Neural cell (in vitro differentiated cells): Measurements from ENCODE around the gene NFIB. TPM values are rescaled to one million over a fixed set of nuclear protein-coding genes. Genes with fewer than 3 reads are reported as not detected.

ENCODE experiments used
- H2AFZ ChIP-seq: fragments of 200-600, 300-800 bp; sonication (generic), shearing (Covaris generic); 2 replicates; pipeline ENCODE4 v1.6.0; 2014; ENCODE audit warnings: low read depth, mild to moderate bottlenecking, antibody characterized with exemption, low read length, moderate library complexity
- H3F3A ChIP-seq: fragments of 200-600 bp; shearing (Covaris generic); 2 replicates; pipeline ENCODE4 v1.6.1; 2016; ENCODE audit warnings: mild to moderate bottlenecking, moderate library complexity, mixed read lengths, antibody characterized with exemption, low read length; ENCODE audit not compliant: insufficient read depth, poor library complexity, severe bottlenecking
- H3K27ac ChIP-seq: fragments of 200-600, 300-800 bp; sonication (generic), shearing (Covaris generic); 2 replicates; pipeline ENCODE4 v1.5.1; 2014; ENCODE audit warnings: mild to moderate bottlenecking, low read length, moderate library complexity
- H3K27me3 ChIP-seq: fragments of 300-800, 200-600 bp; sonication (generic), shearing (Covaris generic); 2 replicates; pipeline ENCODE4 v1.6.0; 2014; ENCODE audit warnings: mild to moderate bottlenecking, low read depth, low read length, moderate library complexity; ENCODE audit not compliant: insufficient read depth
- H3K36me3 ChIP-seq: fragments of 300-800, 200-600 bp; sonication (generic), shearing (Covaris generic); 2 replicates; pipeline ENCODE4 v1.5.1; 2014; ENCODE audit warnings: mild to moderate bottlenecking, antibody characterized with exemption, low read length, moderate library complexity; ENCODE audit not compliant: insufficient read depth
- H3K4me2 ChIP-seq: fragments of 300-800, 200-600 bp; sonication (generic), shearing (Covaris generic); 2 replicates; pipeline ENCODE4 v1.6.0; 2014; ENCODE audit warnings: mild to moderate bottlenecking, low read length
- H3K4me3 ChIP-seq: fragments of 300-800, 200-600 bp; sonication (generic), shearing (Covaris generic); 2 replicates; pipeline ENCODE4 v1.5.1; 2014; ENCODE audit warnings: mild to moderate bottlenecking, low read length, moderate library complexity
- H3K79me2 ChIP-seq: fragments of 200-600 bp; shearing (Covaris generic); replicated peaks from 2 replicates; pipeline ENCODE4 v1.6.0; 2014; ENCODE audit warnings: mild to moderate bottlenecking, low read length, moderate library complexity; ENCODE audit not compliant: insufficient read depth
- H3K9ac ChIP-seq: fragments of 300-800, 200-600 bp; sonication (generic), shearing (Covaris generic); 2 replicates; pipeline ENCODE4 v1.6.1; 2016; ENCODE audit warnings: mild to moderate bottlenecking, low read length, mixed read lengths
- H3K9me2 ChIP-seq: fragments of 200-600 bp; shearing (Covaris generic); 2 replicates; pipeline ENCODE4 v1.6.1; 2016; ENCODE audit warnings: mild to moderate bottlenecking, low read length, mixed read lengths; ENCODE audit not compliant: insufficient read depth
- H3K9me3 ChIP-seq: fragments of 200-600, 300-800 bp; sonication (generic), shearing (Covaris generic); 2 replicates; pipeline ENCODE4 v1.6.1; 2016; ENCODE audit warnings: mild to moderate bottlenecking, mixed run types, low read length, moderate library complexity, mixed read lengths
- H4K20me1 ChIP-seq: fragments of 200-600 bp; shearing (Covaris generic); 2 replicates; pipeline ENCODE4 v1.6.1; 2016; ENCODE audit warnings: mild to moderate bottlenecking, mixed run types; ENCODE audit not compliant: insufficient read depth
- EP300 ChIP-seq: fragments of 450-650 bp; conservative IDR thresholded peaks from 2 replicates; pipeline ENCODE4 v1.6.1; 2014; ENCODE audit warnings: antibody characterized with exemption, mild to moderate bottlenecking, moderate library complexity; ENCODE audit not compliant: poor library complexity, severe bottlenecking
- EZH2 ChIP-seq: fragments of 200-600, 300-800 bp; shearing (Covaris generic), sonication (generic); IDR thresholded peaks from 2 replicates; pipeline ENCODE4 v1.6.1; 2014; ENCODE audit warnings: antibody characterized with exemption, low read length, borderline replicate concordance, mild to moderate bottlenecking; ENCODE audit not compliant: insufficient read depth, poor library complexity, severe bottlenecking
- MXI1 ChIP-seq: fragments of 450-650 bp; conservative IDR thresholded peaks from 2 replicates; pipeline ENCODE4 v1.6.1; 2014; ENCODE audit warnings: antibody characterized with exemption, mild to moderate bottlenecking; ENCODE audit not compliant: poor library complexity, severe bottlenecking
- POLR2AphosphoS5 ChIP-seq: IDR thresholded peaks from 2 replicates; pipeline ENCODE4 v1.6.1; 2012
- RAD21 ChIP-seq: fragments of 450-650 bp; conservative IDR thresholded peaks from 2 replicates; pipeline ENCODE4 v1.6.1; 2014; ENCODE audit warnings: antibody characterized with exemption, mild to moderate bottlenecking, moderate library complexity
- SMC3 ChIP-seq: fragments of 450-650 bp; conservative IDR thresholded peaks from 2 replicates; pipeline ENCODE4 v1.6.1; 2014; ENCODE audit warnings: antibody characterized with exemption, mild to moderate bottlenecking, moderate library complexity; ENCODE audit not compliant: poor library complexity
- TAF1 ChIP-seq: IDR thresholded peaks from 2 replicates; pipeline ENCODE4 v1.6.1; 2012; ENCODE audit warnings: low read depth
- polyA plus RNA-seq: library from polyadenylated mRNA; depleted of rRNA; stranded (reverse); fragments of >200 nt; gene quantifications from 2 replicates; pipeline ENCODE4 v1.2.3, GENCODE V29; 2014
- TF ChIP-seq, protein P1 (sequence below): fragments of 450-650 bp; IDR thresholded peaks from 2 replicates; pipeline ENCODE4 v1.5.1; 2014; ENCODE audit warnings: antibody characterized with exemption, mild to moderate bottlenecking, moderate library complexity; ENCODE audit not compliant: poor library complexity, severe bottlenecking
- TF ChIP-seq, protein P2 (sequence below): IDR thresholded peaks from 2 replicates; pipeline ENCODE4 v1.6.1; 2012; ENCODE audit warnings: borderline replicate concordance

Gene NFIB
- polyA plus RNA-seq, 1 donor from 2014 or later = 0.73 TPM

DNA sequence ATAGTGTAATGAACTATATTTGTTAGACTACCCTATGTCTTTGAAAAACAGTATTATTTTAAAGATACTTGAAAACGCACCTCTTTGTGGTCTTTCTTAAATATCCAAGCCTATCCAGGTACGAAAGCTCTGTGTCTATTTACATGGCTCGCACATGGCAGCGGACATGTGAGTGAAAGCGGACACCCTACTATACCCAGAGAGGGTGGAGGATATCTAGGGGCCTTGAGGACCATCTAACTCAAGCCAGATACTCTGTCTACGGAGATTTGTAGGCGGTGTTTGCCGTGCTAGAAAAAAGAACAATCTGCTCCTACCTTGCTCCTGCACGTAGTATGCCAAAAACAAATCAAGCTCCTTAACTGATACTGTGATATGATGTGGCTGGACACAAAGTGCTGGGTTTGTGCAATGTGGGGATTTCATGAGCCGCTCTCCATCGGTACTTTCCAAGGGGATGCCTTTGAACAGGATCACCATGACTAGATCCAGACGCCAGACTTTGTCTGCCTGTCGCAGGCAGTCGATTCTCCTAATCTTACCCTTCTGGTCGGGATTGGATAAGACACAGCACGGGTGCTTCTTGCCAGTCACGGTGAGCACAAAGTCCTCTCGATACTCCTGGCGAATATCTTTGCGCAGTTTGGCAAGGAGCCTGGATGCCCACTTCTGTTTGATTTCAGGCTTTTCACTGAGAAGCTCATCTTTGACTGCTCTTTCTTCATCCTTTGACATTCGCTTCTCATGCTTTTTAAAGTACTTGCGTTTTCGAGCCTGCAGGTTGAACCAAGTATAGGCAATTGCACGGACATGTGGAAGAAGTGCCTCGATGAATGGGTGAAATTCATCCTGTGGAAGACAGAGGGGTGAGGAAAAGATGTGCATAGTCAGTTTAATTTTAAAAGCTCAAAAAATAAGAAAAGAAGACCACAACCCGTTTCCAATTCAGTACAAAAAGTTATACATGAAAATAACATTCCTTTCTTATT, 7.0 kb downstream of the NFIB start:
- peaks cover 11% of the 10 kb centered on the region for H3K27me3 ChIP-seq
- H3K27ac ChIP-seq = no peak overlapping the region
- no peaks in the 10 kb centered on the region for H4K20me1 ChIP-seq
- H3K4me3 ChIP-seq = no peak overlapping the region
- H3K36me3 ChIP-seq = no peaks in the 10 kb centered on the region
- H3K4me2 ChIP-seq = no peak overlapping the region
- peaks cover 4% of the 10 kb centered on the region for H3K79me2 ChIP-seq
- no peak overlapping the region for H3K9ac ChIP-seq
- no peak overlapping the region for H2AFZ ChIP-seq
- H3K9me3 ChIP-seq = no peaks in the 10 kb centered on the region
- H3F3A ChIP-seq = no peaks in the 10 kb centered on the region
- H3K9me2 ChIP-seq = no peaks in the 10 kb centered on the region
- no peak for TF ChIP-seq EP300
- TF ChIP-seq EZH2 = no peak
- TF ChIP-seq RAD21 = no peak
- TF ChIP-seq, protein P1, sequence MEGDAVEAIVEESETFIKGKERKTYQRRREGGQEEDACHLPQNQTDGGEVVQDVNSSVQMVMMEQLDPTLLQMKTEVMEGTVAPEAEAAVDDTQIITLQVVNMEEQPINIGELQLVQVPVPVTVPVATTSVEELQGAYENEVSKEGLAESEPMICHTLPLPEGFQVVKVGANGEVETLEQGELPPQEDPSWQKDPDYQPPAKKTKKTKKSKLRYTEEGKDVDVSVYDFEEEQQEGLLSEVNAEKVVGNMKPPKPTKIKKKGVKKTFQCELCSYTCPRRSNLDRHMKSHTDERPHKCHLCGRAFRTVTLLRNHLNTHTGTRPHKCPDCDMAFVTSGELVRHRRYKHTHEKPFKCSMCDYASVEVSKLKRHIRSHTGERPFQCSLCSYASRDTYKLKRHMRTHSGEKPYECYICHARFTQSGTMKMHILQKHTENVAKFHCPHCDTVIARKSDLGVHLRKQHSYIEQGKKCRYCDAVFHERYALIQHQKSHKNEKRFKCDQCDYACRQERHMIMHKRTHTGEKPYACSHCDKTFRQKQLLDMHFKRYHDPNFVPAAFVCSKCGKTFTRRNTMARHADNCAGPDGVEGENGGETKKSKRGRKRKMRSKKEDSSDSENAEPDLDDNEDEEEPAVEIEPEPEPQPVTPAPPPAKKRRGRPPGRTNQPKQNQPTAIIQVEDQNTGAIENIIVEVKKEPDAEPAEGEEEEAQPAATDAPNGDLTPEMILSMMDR = no peak
- TF ChIP-seq MXI1 = no peak
- TF ChIP-seq, protein P2, sequence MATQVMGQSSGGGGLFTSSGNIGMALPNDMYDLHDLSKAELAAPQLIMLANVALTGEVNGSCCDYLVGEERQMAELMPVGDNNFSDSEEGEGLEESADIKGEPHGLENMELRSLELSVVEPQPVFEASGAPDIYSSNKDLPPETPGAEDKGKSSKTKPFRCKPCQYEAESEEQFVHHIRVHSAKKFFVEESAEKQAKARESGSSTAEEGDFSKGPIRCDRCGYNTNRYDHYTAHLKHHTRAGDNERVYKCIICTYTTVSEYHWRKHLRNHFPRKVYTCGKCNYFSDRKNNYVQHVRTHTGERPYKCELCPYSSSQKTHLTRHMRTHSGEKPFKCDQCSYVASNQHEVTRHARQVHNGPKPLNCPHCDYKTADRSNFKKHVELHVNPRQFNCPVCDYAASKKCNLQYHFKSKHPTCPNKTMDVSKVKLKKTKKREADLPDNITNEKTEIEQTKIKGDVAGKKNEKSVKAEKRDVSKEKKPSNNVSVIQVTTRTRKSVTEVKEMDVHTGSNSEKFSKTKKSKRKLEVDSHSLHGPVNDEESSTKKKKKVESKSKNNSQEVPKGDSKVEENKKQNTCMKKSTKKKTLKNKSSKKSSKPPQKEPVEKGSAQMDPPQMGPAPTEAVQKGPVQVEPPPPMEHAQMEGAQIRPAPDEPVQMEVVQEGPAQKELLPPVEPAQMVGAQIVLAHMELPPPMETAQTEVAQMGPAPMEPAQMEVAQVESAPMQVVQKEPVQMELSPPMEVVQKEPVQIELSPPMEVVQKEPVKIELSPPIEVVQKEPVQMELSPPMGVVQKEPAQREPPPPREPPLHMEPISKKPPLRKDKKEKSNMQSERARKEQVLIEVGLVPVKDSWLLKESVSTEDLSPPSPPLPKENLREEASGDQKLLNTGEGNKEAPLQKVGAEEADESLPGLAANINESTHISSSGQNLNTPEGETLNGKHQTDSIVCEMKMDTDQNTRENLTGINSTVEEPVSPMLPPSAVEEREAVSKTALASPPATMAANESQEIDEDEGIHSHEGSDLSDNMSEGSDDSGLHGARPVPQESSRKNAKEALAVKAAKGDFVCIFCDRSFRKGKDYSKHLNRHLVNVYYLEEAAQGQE = no peak
- TF ChIP-seq POLR2AphosphoS5 = no peak
- TF ChIP-seq SMC3 = no peak
- TF ChIP-seq TAF1 = no peak

DNA sequence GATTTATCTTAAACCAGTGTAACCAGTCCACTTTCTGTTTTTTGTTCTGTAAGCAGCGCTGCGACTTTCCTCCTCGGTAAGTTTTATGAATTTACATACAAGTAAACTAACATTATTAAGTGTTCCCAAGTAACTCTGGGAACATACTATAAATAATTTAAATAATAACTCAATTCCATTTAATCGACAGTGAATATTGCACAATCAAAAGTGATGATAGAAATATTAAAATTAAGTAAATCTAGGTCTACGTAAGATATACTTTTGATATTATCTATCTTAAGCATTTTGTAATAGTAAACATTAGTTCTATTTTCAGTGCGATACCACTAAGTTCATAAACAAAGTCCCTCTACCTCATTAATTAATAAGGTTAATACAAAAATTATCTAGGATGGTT, 7.8 kb downstream of the NFIB start:
- Histone ChIP-seq H3K9ac (no peak overlapping the region), H3K9me3 (no peaks in the 10 kb centered on the region), H3K27ac (no peak overlapping the region), H3K27me3 (peaks cover 4% of the 10 kb centered on the region), H3K4me3 (no peak overlapping the region), H3F3A (no peaks in the 10 kb centered on the region), H4K20me1 (no peaks in the 10 kb centered on the region), H3K36me3 (no peaks in the 10 kb centered on the region), H3K9me2 (no peaks in the 10 kb centered on the region), H3K4me2 (no peak overlapping the region), H3K79me2 (no peaks in the 10 kb centered on the region), H2AFZ (no peak overlapping the region)
- TF ChIP-seq EZH2 (no peak), EP300 (no peak), POLR2AphosphoS5 (no peak), SMC3 (no peak), RAD21 (no peak), MXI1 (no peak), TAF1 (no peak)
- TF ChIP-seq, protein P2 = no peak
- TF ChIP-seq, protein P1 = no peak
